ENCODE results near the gene PRKG1. TPM values are rescaled to one million over a fixed set of nuclear protein-coding genes. Genes with fewer than 3 reads are reported as not detected.
A peak's percentile ranks its signal among the peaks of the same experiment; 100 is the strongest.

PRKG1 gene
- total RNA-seq, 4 donors from 2014 or later, result 17.1 to 36.4 (median 25.8) TPM

GRCh38 chr10:51707821-51708424, 633.6 kb downstream of the PRKG1 start:
- DNase-seq (ENCODE audit: low spot score) (no peak), ATAC-seq (ENCODE audit: low FRiP score) (no peak)
- TF ChIP-seq CTCF (IDR thresholded peaks at IDR 0.05), result no peak

- DNase-seq (ENCODE audit: low spot score) (no peak), ATAC-seq (ENCODE audit: low FRiP score) (no peak)
- TF ChIP-seq CTCF (IDR thresholded peaks at IDR 0.05), result no peak
Observed at GRCh38 chr10:51708609-51709008, 634.3 kb downstream of the PRKG1 start.

GRCh38 chr10:51709324-51709972, 635.2 kb downstream of the PRKG1 start:
- no peak for ATAC-seq (ENCODE audit: low FRiP score)
- no peak for TF ChIP-seq CTCF (IDR thresholded peaks at IDR 0.05)
- DNase-seq (ENCODE audit: low spot score), result no peak

- ATAC-seq (ENCODE audit: low FRiP score), result no peak
- DNase-seq (ENCODE audit: low spot score), result no peak
- TF ChIP-seq CTCF (IDR thresholded peaks at IDR 0.05), result no peak
Observed at GRCh38 chr10:51711519-51711891, 637.2 kb downstream of the PRKG1 start.

- no peak for DNase-seq (ENCODE audit: low spot score)
- no peak for TF ChIP-seq CTCF (IDR thresholded peaks at IDR 0.05)
- ATAC-seq (ENCODE audit: low FRiP score), result no peak
Observed at GRCh38 chr10:51716981-51717380, 642.7 kb downstream of the PRKG1 start.

GRCh38 chr10:51718804-51719291, 644.6 kb downstream of the PRKG1 start:
- TF ChIP-seq CTCF (IDR thresholded peaks at IDR 0.05), result no peak
- DNase-seq (ENCODE audit: low spot score), result no peak
- peak; percentile 14 for ATAC-seq (ENCODE audit: low FRiP score)

GRCh38 chr10:51724038-51724437, 649.8 kb downstream of the PRKG1 start:
- DNase-seq (ENCODE audit: low spot score) (no peak), ATAC-seq (ENCODE audit: low FRiP score) (no peak)
- no peak for TF ChIP-seq CTCF (IDR thresholded peaks at IDR 0.05)

Data from omental fat pad (tissue), 4 donors.